Measurements from ENCODE around the gene FOXO6.

The FOXO6 gene

GRCh38 chr1:41382480-41383090 lies 21.4 kb downstream of the FOXO6 start:
- DNase-seq (ENCODE audit: low read depth in 2 of 2, low spot score in 1 of 2): no peak

- peak in 1 of 2 donors; percentile 26 for DNase-seq (ENCODE audit: low read depth in 2 of 2, low spot score in 1 of 2)
These were observed 22.0 kb downstream of the FOXO6 start for GRCh38 chr1:41383094-41383852.

GRCh38 chr1:41384579-41384978 lies 23.3 kb downstream of the FOXO6 start:
- no peak for DNase-seq (ENCODE audit: low read depth in 2 of 2, low spot score in 1 of 2)

GRCh38 chr1:41385398-41386195 lies 24.4 kb downstream of the FOXO6 start:
- no peak for DNase-seq (ENCODE audit: low read depth in 2 of 2, low spot score in 1 of 2)

- no peak for DNase-seq (ENCODE audit: low read depth in 2 of 2, low spot score in 1 of 2)
These were observed 25.0 kb downstream of the FOXO6 start for GRCh38 chr1:41386196-41386663.

GRCh38 chr1:41387667-41388091 lies 26.4 kb downstream of the FOXO6 start:
- DNase-seq (ENCODE audit: low read depth in 2 of 2, low spot score in 1 of 2): no peak

GRCh38 chr1:41388510-41388909 lies 27.3 kb downstream of the FOXO6 start:
- DNase-seq (ENCODE audit: low read depth in 2 of 2, low spot score in 1 of 2): no peak

GRCh38 chr1:41389009-41389408 lies 27.8 kb downstream of the FOXO6 start:
- no peak for DNase-seq (ENCODE audit: low read depth in 2 of 2, low spot score in 1 of 2)

- DNase-seq (ENCODE audit: low read depth in 2 of 2, low spot score in 1 of 2): no peak
These were observed 28.9 kb downstream of the FOXO6 start for GRCh38 chr1:41390166-41390565.

GRCh38 chr1:41390573-41390972 lies 29.3 kb downstream of the FOXO6 start:
- no peak for DNase-seq (ENCODE audit: low read depth in 2 of 2, low spot score in 1 of 2)

GRCh38 chr1:41391834-41392527 lies 30.7 kb downstream of the FOXO6 start:
- DNase-seq (ENCODE audit: low read depth in 2 of 2, low spot score in 1 of 2): no peak

- no peak for DNase-seq (ENCODE audit: low read depth in 2 of 2, low spot score in 1 of 2)
These were observed 31.3 kb downstream of the FOXO6 start for GRCh38 chr1:41392528-41392924.

- DNase-seq (ENCODE audit: low read depth in 2 of 2, low spot score in 1 of 2): no peak
These were observed 32.6 kb downstream of the FOXO6 start for GRCh38 chr1:41393716-41394368.

GRCh38 chr1:41394369-41394744 lies 33.1 kb downstream of the FOXO6 start:
- no peak for DNase-seq (ENCODE audit: low read depth in 2 of 2, low spot score in 1 of 2)

GRCh38 chr1:41394959-41395956 lies 34.0 kb downstream of the FOXO6 start:
- DNase-seq (ENCODE audit: low read depth in 2 of 2, low spot score in 1 of 2): no peak

GRCh38 chr1:41396084-41396483 lies 34.9 kb downstream of the FOXO6 start:
- no peak for DNase-seq (ENCODE audit: low read depth in 2 of 2, low spot score in 1 of 2)

GRCh38 chr1:41397020-41397419 lies 35.8 kb downstream of the FOXO6 start:
- no peak for DNase-seq (ENCODE audit: low read depth in 2 of 2, low spot score in 1 of 2)

GRCh38 chr1:41397753-41398330 lies 36.6 kb downstream of the FOXO6 start:
- no peak for DNase-seq (ENCODE audit: low read depth in 2 of 2, low spot score in 1 of 2)

GRCh38 chr1:41399145-41399795 lies 38.0 kb downstream of the FOXO6 start:
- no peak for DNase-seq (ENCODE audit: low read depth in 2 of 2, low spot score in 1 of 2)
